Hepatocyte (in vitro differentiated cells): ENCODE data around the gene IGFALS. TPM values are rescaled to one million over a fixed set of nuclear protein-coding genes. Genes with fewer than 3 reads are reported as not detected.

Experiments
- DNase-seq: peaks from one replicate; pipeline ENCODE4 v3.0.0-alpha.2; 2016; ENCODE audit warnings: low spot score
- H2AFZ ChIP-seq: fragments of 200-600 bp; sonication (generic); 2 replicates; pipeline ENCODE4 v1.6.0; 2016; ENCODE audit warnings: antibody characterized with exemption, mild to moderate bottlenecking
- H3K27ac ChIP-seq: fragments of 200-600 bp; sonication (generic); 2 replicates; pipeline ENCODE4 v1.5.1; 2016; ENCODE audit warnings: mild to moderate bottlenecking
- H3K27me3 ChIP-seq: fragments of 200-600 bp; sonication (generic); 2 replicates; pipeline ENCODE4 v1.6.1; 2016
- H3K36me3 ChIP-seq: fragments of 200-600 bp; sonication (generic); replicated peaks from 2 replicates; pipeline ENCODE4 v1.5.1; 2016; ENCODE audit warnings: low read depth; ENCODE audit not compliant: insufficient read depth
- H3K4me1 ChIP-seq: fragments of 200-600 bp; sonication (generic); 2 replicates; pipeline ENCODE4 v1.5.1; 2016; ENCODE audit warnings: mild to moderate bottlenecking, moderate library complexity; ENCODE audit not compliant: insufficient read depth
- H3K4me2 ChIP-seq: fragments of 200-600 bp; sonication (generic); 2 replicates; pipeline ENCODE4 v1.6.0; 2016
- H3K4me3 ChIP-seq: fragments of 200-600 bp; sonication (generic); 2 replicates; pipeline ENCODE4 v1.5.1; 2016; ENCODE audit warnings: mild to moderate bottlenecking
- H3K79me2 ChIP-seq: fragments of 200-600 bp; sonication (generic); 2 replicates; pipeline ENCODE4 v1.6.0; 2017; ENCODE audit warnings: mild to moderate bottlenecking
- H3K9me2 ChIP-seq: fragments of 200-600 bp; sonication (generic); replicated peaks from 2 replicates; pipeline ENCODE4 v1.6.0; 2017; ENCODE audit warnings: mild to moderate bottlenecking; ENCODE audit not compliant: insufficient read depth
- H3K9me3 ChIP-seq: fragments of 200-600 bp; sonication (generic); 2 replicates; pipeline ENCODE4 v1.5.1; 2016; ENCODE audit warnings: low read depth, mild to moderate bottlenecking
- H4K20me1 ChIP-seq: fragments of 200-600 bp; sonication (generic); 2 replicates; pipeline ENCODE4 v1.6.0; 2016; ENCODE audit warnings: mild to moderate bottlenecking; ENCODE audit not compliant: insufficient read depth, poor library complexity, severe bottlenecking
- EZH2 ChIP-seq: fragments of 200-600 bp; sonication (generic); IDR thresholded peaks from 2 replicates; pipeline ENCODE4 v1.6.1; 2016; ENCODE audit warnings: antibody characterized with exemption, mild to moderate bottlenecking, borderline replicate concordance
- EZH2phosphoT487 ChIP-seq: fragments of 200-600 bp; sonication (generic); IDR thresholded peaks from one replicate; pipeline ENCODE4 v1.6.1; 2018; ENCODE audit warnings: antibody characterized with exemption, mild to moderate bottlenecking, low read depth, moderate library complexity; ENCODE audit not compliant: unreplicated experiment, severe bottlenecking
- WGBS: methylation state at CpG from one replicate; pipeline ENCODE4 v1.1.6; 2016; ENCODE audit warnings: low lambda C conversion rate; ENCODE audit errors: missing lambda C conversion rate; 5-methylcytosine and 5-hydroxymethylcytosine counted together
- polyA plus RNA-seq: library from polyadenylated mRNA; unstranded; fragments of >200 nt; fragmentation: Nextera tagmentation; extraction: Ambion mirVana; gene quantifications from 2 replicates; pipeline ENCODE4 v1.2.1, GENCODE V29; 2016
- total RNA-seq: library from RNA; depleted of rRNA; stranded (reverse); fragments of >200 nt; gene quantifications from 2 replicates; pipeline ENCODE4 v1.2.3, GENCODE V29; 2014
- TF ChIP-seq, protein P1 (sequence below): fragments of 200-600 bp; sonication (generic); IDR thresholded peaks from 2 replicates; pipeline ENCODE4 v1.5.1; 2016; ENCODE audit warnings: antibody characterized with exemption, mild to moderate bottlenecking; ENCODE audit not compliant: poor library complexity

The IGFALS gene
- total and polyA plus RNA-seq, 2 experiments from 2014 or later: 11.2 to 12.6 TPM

DNA sequence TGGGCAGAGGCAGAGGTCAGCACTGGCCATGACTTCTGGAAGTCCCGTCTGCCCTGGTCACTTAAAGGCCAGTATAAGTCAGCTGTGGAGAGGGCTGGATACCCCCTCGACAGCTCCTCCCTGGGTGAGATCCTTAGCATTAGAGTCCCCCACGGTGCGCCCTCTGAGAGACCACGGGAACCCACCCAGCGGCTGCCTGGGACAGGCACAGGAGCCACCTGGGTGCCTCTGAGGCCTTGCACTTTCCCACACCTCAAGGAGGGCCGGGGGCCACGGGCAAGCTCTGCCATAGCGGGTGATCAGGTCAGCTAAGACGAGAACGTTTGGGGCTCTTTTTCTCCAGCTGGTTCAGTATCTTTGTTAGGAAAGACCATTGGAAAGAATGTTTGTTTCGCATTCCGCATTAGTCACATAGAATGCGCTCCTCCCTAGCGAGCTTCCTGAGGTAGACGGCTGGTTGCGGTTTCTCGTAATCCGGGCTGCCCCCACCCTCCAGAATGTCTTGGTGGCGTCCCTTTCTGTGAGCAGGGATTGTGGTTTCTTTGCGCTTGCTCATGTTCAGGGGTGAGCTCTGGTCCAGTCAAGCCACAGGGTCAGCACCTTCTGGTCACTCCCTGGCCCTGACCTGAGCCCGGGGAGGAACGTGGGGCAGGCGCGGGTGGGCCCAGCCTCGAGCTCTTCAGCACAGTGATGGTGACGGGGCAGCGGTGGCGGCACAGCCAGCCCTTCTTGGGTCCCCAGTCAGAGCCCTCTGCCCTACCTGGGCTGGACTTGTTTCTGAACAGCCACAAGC, 47.4 kb downstream of the IGFALS start:
- no peaks in the 10 kb centered on the region for H3K36me3 ChIP-seq
- H3K9me3 ChIP-seq: no peaks in the 10 kb centered on the region
- 94% methylated on average over 29 of the region's 29 CpGs for WGBS
- H3K4me1 ChIP-seq: no peaks in the 10 kb centered on the region
- H3K27ac ChIP-seq: peak overlapping the region; percentile 46
- no peak overlapping the region for H3K4me3 ChIP-seq
- no peaks in the 10 kb centered on the region for H3K79me2 ChIP-seq
- H3K4me2 ChIP-seq: no peak overlapping the region
- TF ChIP-seq, protein P1, sequence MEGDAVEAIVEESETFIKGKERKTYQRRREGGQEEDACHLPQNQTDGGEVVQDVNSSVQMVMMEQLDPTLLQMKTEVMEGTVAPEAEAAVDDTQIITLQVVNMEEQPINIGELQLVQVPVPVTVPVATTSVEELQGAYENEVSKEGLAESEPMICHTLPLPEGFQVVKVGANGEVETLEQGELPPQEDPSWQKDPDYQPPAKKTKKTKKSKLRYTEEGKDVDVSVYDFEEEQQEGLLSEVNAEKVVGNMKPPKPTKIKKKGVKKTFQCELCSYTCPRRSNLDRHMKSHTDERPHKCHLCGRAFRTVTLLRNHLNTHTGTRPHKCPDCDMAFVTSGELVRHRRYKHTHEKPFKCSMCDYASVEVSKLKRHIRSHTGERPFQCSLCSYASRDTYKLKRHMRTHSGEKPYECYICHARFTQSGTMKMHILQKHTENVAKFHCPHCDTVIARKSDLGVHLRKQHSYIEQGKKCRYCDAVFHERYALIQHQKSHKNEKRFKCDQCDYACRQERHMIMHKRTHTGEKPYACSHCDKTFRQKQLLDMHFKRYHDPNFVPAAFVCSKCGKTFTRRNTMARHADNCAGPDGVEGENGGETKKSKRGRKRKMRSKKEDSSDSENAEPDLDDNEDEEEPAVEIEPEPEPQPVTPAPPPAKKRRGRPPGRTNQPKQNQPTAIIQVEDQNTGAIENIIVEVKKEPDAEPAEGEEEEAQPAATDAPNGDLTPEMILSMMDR: no peak
- TF ChIP-seq EZH2 (no peak), EZH2phosphoT487 (no peak)
- DNase-seq: no peak
- H3K27me3 ChIP-seq: no peaks in the 10 kb centered on the region
- H2AFZ ChIP-seq: no peak overlapping the region
- no peaks in the 10 kb centered on the region for H4K20me1 ChIP-seq
- H3K9me2 ChIP-seq: no peaks in the 10 kb centered on the region

DNA sequence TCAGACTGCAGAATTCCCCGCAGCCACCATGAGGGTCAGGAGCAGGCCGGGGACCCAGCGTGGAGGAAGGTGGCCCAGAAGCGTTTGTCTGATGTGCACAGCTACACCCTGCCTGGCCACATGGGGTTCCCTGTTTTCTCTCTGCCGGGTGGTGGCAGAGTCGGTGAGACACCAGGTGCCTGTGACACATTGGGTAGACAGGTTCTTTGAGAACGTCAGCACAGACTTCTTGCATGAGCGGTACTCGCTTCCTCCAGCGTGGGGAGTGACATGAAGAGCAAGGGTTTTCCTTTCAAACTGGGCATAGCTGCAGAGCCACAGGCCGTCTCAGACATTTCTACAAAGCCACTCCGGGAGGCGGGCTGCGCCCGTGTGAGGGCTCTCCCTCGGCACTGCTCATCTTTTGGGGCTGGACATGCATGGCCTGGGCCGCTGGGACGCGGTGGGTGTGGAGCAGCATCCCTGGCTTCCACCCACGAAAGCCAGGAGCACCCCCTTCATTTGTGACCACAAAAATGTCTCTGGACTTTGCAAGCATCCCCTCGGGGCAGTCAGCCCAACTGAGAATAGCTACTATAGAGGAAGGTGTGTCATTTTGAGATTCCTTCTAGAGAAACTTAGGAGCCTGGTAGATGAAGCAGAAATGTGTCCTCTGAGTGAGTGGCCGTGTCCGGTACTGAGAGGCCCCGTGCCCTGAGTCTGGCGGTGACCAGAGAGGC, 48.2 kb downstream of the IGFALS start:
- WGBS: 83% methylated on average over 25 of the region's 25 CpGs
- peak overlapping the region; percentile 46 for H3K27ac ChIP-seq
- TF ChIP-seq EZH2: no peak
- no peak for TF ChIP-seq EZH2phosphoT487
- TF ChIP-seq, protein P1: no peak
- no peaks in the 10 kb centered on the region for H3K36me3 ChIP-seq
- no peaks in the 10 kb centered on the region for H3K27me3 ChIP-seq
- no peak overlapping the region for H3K4me3 ChIP-seq
- no peaks in the 10 kb centered on the region for H3K4me1 ChIP-seq
- no peaks in the 10 kb centered on the region for H3K9me2 ChIP-seq
- no peak overlapping the region for H3K4me2 ChIP-seq
- H3K9me3 ChIP-seq: no peaks in the 10 kb centered on the region
- no peaks in the 10 kb centered on the region for H3K79me2 ChIP-seq
- no peak overlapping the region for H2AFZ ChIP-seq
- no peaks in the 10 kb centered on the region for H4K20me1 ChIP-seq
- no peak for DNase-seq

DNA sequence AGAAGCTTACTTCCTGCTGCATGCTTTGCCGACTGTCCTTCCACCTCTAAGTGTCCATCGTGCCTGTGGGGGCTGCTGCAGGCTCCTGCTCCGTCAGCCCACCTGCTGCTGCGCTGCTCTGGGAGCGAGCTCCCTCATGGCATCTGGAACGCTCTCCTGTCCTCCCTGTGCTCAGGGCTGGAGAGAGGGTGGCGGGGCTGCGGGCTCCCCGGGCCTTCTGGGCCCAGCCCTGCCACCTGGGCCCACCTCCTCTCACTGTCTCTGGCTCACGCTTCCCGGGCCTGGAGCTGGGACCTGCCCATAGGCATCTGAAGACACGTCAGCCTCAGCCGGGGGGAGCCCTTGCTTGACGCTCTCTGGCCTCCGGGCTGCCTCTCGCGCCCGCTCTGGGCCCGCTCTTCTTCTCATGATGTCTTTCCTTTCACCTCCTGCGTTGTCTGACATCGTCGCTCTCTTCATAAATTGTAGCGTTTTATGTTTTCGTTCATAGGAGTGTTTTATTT, 49.1 kb downstream of the IGFALS start:
- no peaks in the 10 kb centered on the region for H3K36me3 ChIP-seq
- no peaks in the 10 kb centered on the region for H3K4me1 ChIP-seq
- H3K27me3 ChIP-seq: no peaks in the 10 kb centered on the region
- no peaks in the 10 kb centered on the region for H3K9me3 ChIP-seq
- H3K79me2 ChIP-seq: no peaks in the 10 kb centered on the region
- H3K27ac ChIP-seq: no peak overlapping the region
- H3K4me3 ChIP-seq: no peak overlapping the region
- TF ChIP-seq, protein P1: no peak
- TF ChIP-seq EZH2 (no peak), EZH2phosphoT487 (no peak)
- H3K9me2 ChIP-seq: no peaks in the 10 kb centered on the region
- no peak overlapping the region for H2AFZ ChIP-seq
- no peak overlapping the region for H3K4me2 ChIP-seq
- DNase-seq: no peak
- no peaks in the 10 kb centered on the region for H4K20me1 ChIP-seq
- WGBS: 94% methylated on average over 24 of the region's 24 CpGs
